ENCODE data around the gene EPHA10. TPM values are rescaled to one million over a fixed set of nuclear protein-coding genes. Genes with fewer than 3 reads are reported as not detected.
"Not testable (repeated sequence)": the region's sequence is repeated elsewhere in the genome, so short reads cannot be mapped to it uniquely, and the experiment has no call there.

The EPHA10 gene
- total and polyA plus RNA-seq, 11 donors, result 0.01 to 0.60 (median 0.12) TPM; not detected in 5

GRCh38 chr1:37691497-37692077 lies 73.3 kb downstream of the EPHA10 start:
- intact Hi-C loops (cut with DNase I), result loop anchor here (1.0 to 10.0 kb wide), 11 partner anchors 94 to 219 kb away; partner anchors contain the start of genes C1orf122 (in 6 of the 10), YRDC (in 6 of the 10), MTF1 (in 4 of the 10) and GNL2 (in 1 of the 10)
- 2 to 62% (median 2%) methylated on average over 2 to 45 of the region's 45 CpGs for whole genome bisulfite sequencing, 4 donors
- Histone ChIP-seq H3K27ac (peak overlapping the region in 11 of 12 donors; percentile 67 to 92 (median 78)), H3K36me3 (peaks cover 0 to 18% (median 11%) of the 10 kb centered on the region in 9 donors), H3K9me3 (no peaks in the 10 kb centered on the region), H3K4me3 (peak overlapping the region; percentile 52 to 98 (median 80)), H3K4me1 (peaks cover 11 to 39% (median 27%) of the 10 kb centered on the region in 12 donors), H3K27me3 (no peaks in the 10 kb centered on the region)
- DNase-seq, result peak; percentile 18 to 73 (median 44)
- peak in 3 of 4 donors; percentile 1 to 14 (median 2) for ATAC-seq
- TF ChIP-seq CTCF (IDR thresholded peaks at IDR 0.05) (no peak), POLR2A (IDR thresholded peaks at IDR 0.05) (no peak)

GRCh38 chr1:37688926-37689325 lies 76.0 kb downstream of the EPHA10 start:
- TF ChIP-seq CTCF (IDR thresholded peaks at IDR 0.05) (no peak), POLR2A (IDR thresholded peaks at IDR 0.05) (no peak)
- ATAC-seq (no peak), DNase-seq (no peak)
- H3K4me1 ChIP-seq, result peaks cover 11 to 39% (median 27%) of the 10 kb centered on the region in 12 donors
- H3K4me3 ChIP-seq, result peak overlapping the region in 8 of 12 donors; percentile 52 to 98 (median 80)
- H3K9me3 ChIP-seq, result no peaks in the 10 kb centered on the region
- no peak overlapping the region for H3K27ac ChIP-seq
- no peaks in the 10 kb centered on the region for H3K27me3 ChIP-seq
- 78 to 87% (median 85%) methylated on average over 4 of the region's 4 CpGs for WGBS, 4 donors
- intact Hi-C loops (cut with DNase I), result no loop called here
- H3K36me3 ChIP-seq, result peaks cover 0 to 42% (median 36%) of the 10 kb centered on the region in 9 donors

GRCh38 chr1:37687764-37688163 lies 77.2 kb downstream of the EPHA10 start:
- DNase-seq; H3K27ac ChIP-seq; intact Hi-C loops (cut with DNase I); ATAC-seq; H3K27me3 ChIP-seq; H3K9me3 ChIP-seq; H3K4me3 ChIP-seq: not testable (repeated sequence)
- Histone ChIP-seq H3K4me1 (peaks cover 9 to 32% (median 25%) of the 10 kb centered on the region in 12 donors), H3K36me3 (peaks cover 0 to 54% (median 48%) of the 10 kb centered on the region in 9 donors)
- 93 to 96% (median 95%) methylated on average over 2 of the region's 2 CpGs for WGBS, 4 donors

- ATAC-seq (no peak), DNase-seq (no peak)
- H3K27ac ChIP-seq, result no peak overlapping the region
- no peak for TF ChIP-seq CTCF (IDR thresholded peaks at IDR 0.05)
- no peak for TF ChIP-seq POLR2A (IDR thresholded peaks at IDR 0.05)
- peaks cover 0 to 22% (median 15%) of the 10 kb centered on the region in 12 donors for H3K4me1 ChIP-seq
- H3K4me3 ChIP-seq, result no peak overlapping the region
- H3K9me3 ChIP-seq, result no peaks in the 10 kb centered on the region
- intact Hi-C loops (cut with DNase I), result no loop called here
- WGBS, 4 donors, result 90 to 96% (median 92%) methylated on average over 3 of the region's 3 CpGs
- H3K36me3 ChIP-seq, result peaks cover 0 to 70% (median 57%) of the 10 kb centered on the region in 9 donors
- no peaks in the 10 kb centered on the region for H3K27me3 ChIP-seq
Measured at GRCh38 chr1:37685722-37686121, 79.2 kb downstream of the EPHA10 start.

GRCh38 chr1:37684182-37684581 lies 80.7 kb downstream of the EPHA10 start:
- H3K4me3 ChIP-seq, H3K9me3 ChIP-seq, H3K27me3 ChIP-seq, ATAC-seq, H3K27ac ChIP-seq: not testable (repeated sequence)
- Histone ChIP-seq H3K4me1 (peaks cover 0 to 13% (median 5%) of the 10 kb centered on the region in 12 donors), H3K36me3 (peaks cover 0 to 73% (median 57%) of the 10 kb centered on the region in 9 donors)
- WGBS, 4 donors, result 92 to 96% (median 93%) methylated on average over 9 of the region's 9 CpGs
- peak in 1 of 5 donors; percentile 28 for DNase-seq
- intact Hi-C loops (cut with DNase I), result loop anchor here in 5 of 10 donors (5.0 kb wide), 4 partner anchors 82 to 232 kb away; partner anchors contain the start of gene GNL2 (in 2 of the 5)
